ENCODE results near the gene EFEMP1.

DNA sequence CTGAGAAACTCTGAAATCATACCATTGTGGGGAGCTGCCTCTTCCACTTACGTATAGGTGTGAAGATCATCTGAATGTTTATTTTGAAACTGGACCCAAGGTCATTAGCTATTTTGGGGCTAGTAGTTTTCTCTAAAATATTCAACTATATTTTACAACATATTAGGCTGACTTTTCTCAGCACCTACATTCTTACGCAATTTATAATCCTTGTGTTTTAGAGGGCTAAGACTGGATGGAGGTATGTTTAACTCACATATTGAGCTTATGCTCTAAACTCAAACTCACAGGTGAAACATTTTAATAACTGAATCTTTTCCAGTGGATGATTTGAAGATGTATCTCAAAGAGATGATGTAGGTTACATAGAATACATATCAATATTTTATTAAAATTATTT, 49.2 kb downstream of the EFEMP1 start:
- TF ChIP-seq GATA3 (IDR thresholded peaks at IDR 0.05; ENCODE audit: low read depth, low read length) (no peak), GATA2 (IDR thresholded peaks at IDR 0.05; ENCODE audit: low read depth, low read length) (no peak)
